SH-SY5Y (cell line): ENCODE data around the gene RAI1.

Experiments used
- GATA2 ChIP-seq: IDR thresholded peaks from 2 replicates; pipeline ENCODE4 v1.6.1; 2011; ENCODE audit warnings: mild to moderate bottlenecking, low read depth, low read length
- GATA3 ChIP-seq: IDR thresholded peaks from 2 replicates; pipeline ENCODE4 v1.6.1; 2011; ENCODE audit warnings: low read depth, mild to moderate bottlenecking, low read length, moderate library complexity

- TF ChIP-seq GATA2 (no peak), GATA3 (no peak)
These were observed 117.5 kb downstream of the RAI1 start for GRCh38 chr17:17798573-17799255.
